HEK293T (cell line): ENCODE data around the gene EGLN2.
"Not testable (repeated sequence)": the region's sequence is repeated elsewhere in the genome, so short reads cannot be mapped to it uniquely, and the experiment has no call there.

Experiments used
- CTCF ChIA-PET: fragments of 350-600 bp; formaldehyde crosslinking; extraction: SDS; loops from one replicate; lab custom pipeline; 2021; ENCODE audit warnings: antibody characterized with exemption, inconsistent platforms; lab: Yijun Ruan, JAX
- POLR2A ChIA-PET: fragments of 350-600 bp; formaldehyde crosslinking; extraction: SDS; loops from one replicate; lab custom pipeline; 2020; ENCODE audit warnings: antibody characterized with exemption, inconsistent platforms; lab: Yijun Ruan, JAX
- DNase-seq: peaks from one replicate; pipeline ENCODE4 v3.0.0; 2012; ENCODE audit warnings: mixed read lengths; ENCODE audit errors: extremely low spot score
- ARNT ChIP-seq: fragments of 450-650 bp; IDR thresholded peaks from 2 replicates; pipeline ENCODE4 v1.6.1; 2017; ENCODE audit warnings: mild to moderate bottlenecking
- BHLHE40 ChIP-seq: fragments of 450-650 bp; IDR thresholded peaks from 2 replicates; pipeline ENCODE4 v1.6.1; 2016; ENCODE audit warnings: mild to moderate bottlenecking, moderate library complexity, borderline replicate concordance
- ELF4 ChIP-seq: fragments of 450-650 bp; IDR thresholded peaks from 2 replicates; pipeline ENCODE4 v1.6.1; 2017; ENCODE audit warnings: antibody characterized with exemption
- L3MBTL2 ChIP-seq: fragments of 450-650 bp; conservative IDR thresholded peaks from 2 replicates; pipeline ENCODE4 v1.6.1; 2016; ENCODE audit warnings: mild to moderate bottlenecking
- PKNOX1 ChIP-seq: fragments of 450-650 bp; IDR thresholded peaks from 2 replicates; pipeline ENCODE4 v1.6.1; 2016

Gene EGLN2

GRCh38 chr19:40831502-40832430 is 32.8 kb downstream of the EGLN2 start:
- POLR2A ChIA-PET, result no interaction called here
- peak; percentile 37 for DNase-seq
- CTCF ChIA-PET, result no interaction called here
- peak; percentile 89 for TF ChIP-seq L3MBTL2
- peak; percentile 60 for TF ChIP-seq BHLHE40
- no peak for TF ChIP-seq ARNT

- POLR2A ChIA-PET, CTCF ChIA-PET, DNase-seq: not testable (repeated sequence)
These were observed 33.4 kb downstream of the EGLN2 start for GRCh38 chr19:40832431-40832790.

- CTCF ChIA-PET, result interaction anchor here (0.6 kb wide), 1 partner anchor 763 kb away, joined by 3 read pairs; no protein-coding TSS in a partner anchor
- DNase-seq, POLR2A ChIA-PET: not testable (repeated sequence)
These were observed 34.9 kb downstream of the EGLN2 start for GRCh38 chr19:40833728-40834533.

- ChIA-PET CTCF (interaction anchor here (0.9 to 1.3 kb wide), 2 partner anchors 12 to 17 kb away, joined by 3 to 5 read pairs; no protein-coding TSS in a partner anchor), POLR2A (no interaction called here)
- DNase-seq, result no peak
- TF ChIP-seq ELF4 (no peak), PKNOX1 (no peak)
These were observed 37.9 kb downstream of the EGLN2 start for GRCh38 chr19:40836754-40837429.

GRCh38 chr19:40838477-40838876 is 39.5 kb downstream of the EGLN2 start:
- DNase-seq, POLR2A ChIA-PET: not testable (repeated sequence)
- CTCF ChIA-PET, result interaction anchor here (1.3 kb wide), 1 partner anchor 19 kb away, joined by 3 read pairs; no protein-coding TSS in a partner anchor

- POLR2A ChIA-PET, DNase-seq, CTCF ChIA-PET: not testable (repeated sequence)
These were observed 43.0 kb downstream of the EGLN2 start for GRCh38 chr19:40842012-40842411.

GRCh38 chr19:40842997-40843652 is 44.1 kb downstream of the EGLN2 start:
- POLR2A ChIA-PET, CTCF ChIA-PET, DNase-seq: not testable (repeated sequence)

GRCh38 chr19:40843653-40844052 is 44.7 kb downstream of the EGLN2 start:
- POLR2A ChIA-PET, CTCF ChIA-PET: not testable (repeated sequence)

GRCh38 chr19:40846722-40847121 is 47.7 kb downstream of the EGLN2 start:
- DNase-seq, POLR2A ChIA-PET, CTCF ChIA-PET: not testable (repeated sequence)

More at GRCh38 chr19:40843653-40844052, 44.7 kb downstream of the EGLN2 start:
- DNase-seq, result not testable (repeated sequence)

GRCh38 chr19:40850277-40850676 is 51.3 kb downstream of the EGLN2 start, which contains the start of gene CYP2A6:
CYP2A6 (minus strand) TSS chr19:40850447; CDS start chr19:40850426, 21 bp downstream.
- DNase-seq, CTCF ChIA-PET, POLR2A ChIA-PET: not testable (repeated sequence)

- CTCF ChIA-PET, POLR2A ChIA-PET, DNase-seq: not testable (repeated sequence)
These were observed 53.6 kb downstream of the EGLN2 start for GRCh38 chr19:40852467-40853152.
